OCI-LY1 (cell line): ENCODE results near the gene PRKCA.

Source experiments
- CTCF ChIP-seq: fragments of 200-600 bp; sonication (generic), shearing (Covaris generic); IDR thresholded peaks from 2 replicates; pipeline ENCODE4 v1.5.1; 2017; ENCODE audit warnings: mild to moderate bottlenecking, antibody characterized with exemption, low read length, moderate library complexity, mixed read lengths
- EZH2 ChIP-seq: fragments of 200-600 bp; sonication (generic), shearing (Covaris generic); IDR thresholded peaks from 2 replicates; pipeline ENCODE4 v1.8.0; 2017; ENCODE audit warnings: borderline replicate concordance, mixed run types, mild to moderate bottlenecking, antibody characterized with exemption, low read length, moderate library complexity, mixed read lengths

DNA sequence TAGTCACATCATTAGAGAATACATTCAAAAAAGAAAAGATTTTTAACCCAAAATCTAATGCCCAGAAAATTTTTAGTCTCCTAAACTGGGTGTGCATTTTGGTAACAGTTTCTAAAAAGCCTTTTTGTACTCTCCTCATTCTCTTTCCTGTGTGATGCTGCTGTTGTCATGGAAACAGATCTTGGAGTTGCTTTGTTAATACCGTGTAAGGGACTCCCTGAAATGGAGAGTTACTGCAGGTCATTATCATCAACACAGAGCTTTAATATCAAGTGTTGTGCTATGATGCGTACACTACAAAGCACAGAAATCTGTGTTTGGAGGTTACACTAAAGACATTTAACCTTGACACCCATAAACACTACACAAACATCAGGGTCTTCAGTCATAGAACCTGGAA is 216.3 kb downstream of the PRKCA start:
- TF ChIP-seq CTCF = no peak
- TF ChIP-seq EZH2 = no peak
